A673 (cell line): ENCODE measurements around the gene PELI1.

ENCODE experiments used
- EZH2 ChIP-seq: fragments of 200-600 bp; sonication (generic); IDR thresholded peaks from 2 replicates; pipeline ENCODE4 v1.6.1; 2017; ENCODE audit warnings: borderline replicate concordance, low read depth, mild to moderate bottlenecking, mixed read lengths, antibody characterized with exemption, low read length; ENCODE audit not compliant: poor library complexity, severe bottlenecking
- TF ChIP-seq, protein P1 (sequence below): fragments of 300-800, 200-600 bp; sonication (generic); conservative IDR thresholded peaks from 2 replicates; pipeline ENCODE4 v1.5.1; 2017; ENCODE audit warnings: low read depth, mild to moderate bottlenecking, antibody characterized with exemption, low read length, moderate library complexity, mixed read lengths

DNA sequence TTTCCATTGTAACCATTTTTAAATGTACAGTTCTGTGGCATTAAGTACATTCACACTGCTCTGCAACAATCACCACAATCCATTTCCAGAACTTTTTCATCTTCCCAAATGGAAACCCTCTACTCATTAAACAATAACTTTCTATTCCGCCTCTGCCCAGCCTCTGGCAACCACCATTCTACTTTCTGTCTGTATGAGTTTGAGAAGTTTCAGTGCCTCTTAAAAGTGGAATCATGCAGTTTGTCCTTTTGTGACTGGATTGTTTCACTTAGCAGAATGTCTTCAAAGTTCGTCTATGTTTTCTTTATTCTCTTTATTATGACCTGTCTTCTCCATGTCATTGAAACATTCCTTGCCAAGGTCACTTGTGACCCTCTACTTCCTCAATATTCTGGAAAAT is 22.0 kb upstream of the PELI1 start:
- TF ChIP-seq, protein P1, sequence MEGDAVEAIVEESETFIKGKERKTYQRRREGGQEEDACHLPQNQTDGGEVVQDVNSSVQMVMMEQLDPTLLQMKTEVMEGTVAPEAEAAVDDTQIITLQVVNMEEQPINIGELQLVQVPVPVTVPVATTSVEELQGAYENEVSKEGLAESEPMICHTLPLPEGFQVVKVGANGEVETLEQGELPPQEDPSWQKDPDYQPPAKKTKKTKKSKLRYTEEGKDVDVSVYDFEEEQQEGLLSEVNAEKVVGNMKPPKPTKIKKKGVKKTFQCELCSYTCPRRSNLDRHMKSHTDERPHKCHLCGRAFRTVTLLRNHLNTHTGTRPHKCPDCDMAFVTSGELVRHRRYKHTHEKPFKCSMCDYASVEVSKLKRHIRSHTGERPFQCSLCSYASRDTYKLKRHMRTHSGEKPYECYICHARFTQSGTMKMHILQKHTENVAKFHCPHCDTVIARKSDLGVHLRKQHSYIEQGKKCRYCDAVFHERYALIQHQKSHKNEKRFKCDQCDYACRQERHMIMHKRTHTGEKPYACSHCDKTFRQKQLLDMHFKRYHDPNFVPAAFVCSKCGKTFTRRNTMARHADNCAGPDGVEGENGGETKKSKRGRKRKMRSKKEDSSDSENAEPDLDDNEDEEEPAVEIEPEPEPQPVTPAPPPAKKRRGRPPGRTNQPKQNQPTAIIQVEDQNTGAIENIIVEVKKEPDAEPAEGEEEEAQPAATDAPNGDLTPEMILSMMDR: no peak
- TF ChIP-seq EZH2: no peak
